ENCODE measurements around the gene RAB11A. TPM values are rescaled to one million over a fixed set of nuclear protein-coding genes. Genes with fewer than 3 reads are reported as not detected.

RAB11A gene
- total RNA-seq, 1 experiment from 2014 or later, result 245 TPM

- no peak for TF ChIP-seq CTCF (IDR thresholded peaks at IDR 0.05)
- TF ChIP-seq, protein P1, sequence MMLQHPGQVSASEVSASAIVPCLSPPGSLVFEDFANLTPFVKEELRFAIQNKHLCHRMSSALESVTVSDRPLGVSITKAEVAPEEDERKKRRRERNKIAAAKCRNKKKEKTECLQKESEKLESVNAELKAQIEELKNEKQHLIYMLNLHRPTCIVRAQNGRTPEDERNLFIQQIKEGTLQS (CRISPR knock-in tag; conservative IDR thresholded peaks at IDR 0.05), result no peak
- no peak for TF ChIP-seq MXD4 (CRISPR knock-in tag; IDR thresholded peaks at IDR 0.05; ENCODE audit: borderline replicate concordance)
- 0 out of 2 replicates have a peak, but pooled peaks have one; percentile 80 for TF ChIP-seq ZNF232 (CRISPR knock-in tag; IDR thresholded peaks at IDR 0.05)
- no peak for TF ChIP-seq ZNF219 (CRISPR knock-in tag; IDR thresholded peaks at IDR 0.05; ENCODE audit: borderline replicate concordance)
- no peak for TF ChIP-seq PRDM15 (CRISPR knock-in tag; IDR thresholded peaks at IDR 0.05)
- TF ChIP-seq ZNF423 (CRISPR knock-in tag; IDR thresholded peaks at IDR 0.05), result no peak
- TF ChIP-seq, protein P2, sequence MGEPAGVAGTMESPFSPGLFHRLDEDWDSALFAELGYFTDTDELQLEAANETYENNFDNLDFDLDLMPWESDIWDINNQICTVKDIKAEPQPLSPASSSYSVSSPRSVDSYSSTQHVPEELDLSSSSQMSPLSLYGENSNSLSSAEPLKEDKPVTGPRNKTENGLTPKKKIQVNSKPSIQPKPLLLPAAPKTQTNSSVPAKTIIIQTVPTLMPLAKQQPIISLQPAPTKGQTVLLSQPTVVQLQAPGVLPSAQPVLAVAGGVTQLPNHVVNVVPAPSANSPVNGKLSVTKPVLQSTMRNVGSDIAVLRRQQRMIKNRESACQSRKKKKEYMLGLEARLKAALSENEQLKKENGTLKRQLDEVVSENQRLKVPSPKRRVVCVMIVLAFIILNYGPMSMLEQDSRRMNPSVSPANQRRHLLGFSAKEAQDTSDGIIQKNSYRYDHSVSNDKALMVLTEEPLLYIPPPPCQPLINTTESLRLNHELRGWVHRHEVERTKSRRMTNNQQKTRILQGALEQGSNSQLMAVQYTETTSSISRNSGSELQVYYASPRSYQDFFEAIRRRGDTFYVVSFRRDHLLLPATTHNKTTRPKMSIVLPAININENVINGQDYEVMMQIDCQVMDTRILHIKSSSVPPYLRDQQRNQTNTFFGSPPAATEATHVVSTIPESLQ (CRISPR knock-in tag; IDR thresholded peaks at IDR 0.05), result no peak
- peak; percentile 40; the same call in 1 of the 2 replicates for TF ChIP-seq FOXP1 (CRISPR knock-in tag; IDR thresholded peaks at IDR 0.05; ENCODE audit: borderline replicate concordance)
- TF ChIP-seq, protein P3, sequence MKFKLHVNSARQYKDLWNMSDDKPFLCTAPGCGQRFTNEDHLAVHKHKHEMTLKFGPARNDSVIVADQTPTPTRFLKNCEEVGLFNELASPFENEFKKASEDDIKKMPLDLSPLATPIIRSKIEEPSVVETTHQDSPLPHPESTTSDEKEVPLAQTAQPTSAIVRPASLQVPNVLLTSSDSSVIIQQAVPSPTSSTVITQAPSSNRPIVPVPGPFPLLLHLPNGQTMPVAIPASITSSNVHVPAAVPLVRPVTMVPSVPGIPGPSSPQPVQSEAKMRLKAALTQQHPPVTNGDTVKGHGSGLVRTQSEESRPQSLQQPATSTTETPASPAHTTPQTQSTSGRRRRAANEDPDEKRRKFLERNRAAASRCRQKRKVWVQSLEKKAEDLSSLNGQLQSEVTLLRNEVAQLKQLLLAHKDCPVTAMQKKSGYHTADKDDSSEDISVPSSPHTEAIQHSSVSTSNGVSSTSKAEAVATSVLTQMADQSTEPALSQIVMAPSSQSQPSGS (CRISPR knock-in tag; IDR thresholded peaks at IDR 0.05; ENCODE audit: borderline replicate concordance, low read depth), result no peak
- peak; percentile 72 for TF ChIP-seq MYBL2 (CRISPR knock-in tag; IDR thresholded peaks at IDR 0.05)
- peak; percentile 61; the same call in 1 of the 2 replicates for TF ChIP-seq CREB1 (CRISPR knock-in tag; IDR thresholded peaks at IDR 0.05)
Measured at GRCh38 chr15:65869126-65869953, at the start of gene RAB11A (continued).

- no peak overlapping the region for H3K27ac Mint-ChIP-seq
- ATAC-seq (no peak), DNase-seq (ENCODE audit: low spot score) (no peak)
- ChIA-PET POLR2A (no interaction called here), CTCF (no interaction called here)
- H3K36me3 Mint-ChIP-seq, result no peaks in the 10 kb centered on the region
- H3K27me3 Mint-ChIP-seq (ENCODE audit: low read depth), result no peaks in the 10 kb centered on the region; the same call in 1 of the 2 replicates
- peaks cover 7% of the 10 kb centered on the region for H3K4me1 Mint-ChIP-seq
- H3K4me3 Mint-ChIP-seq, result no peak overlapping the region
- peaks cover 5% of the 10 kb centered on the region; the same call in 1 of the 2 replicates for H3K9me3 Mint-ChIP-seq
- TF ChIP-seq NR1H2 (CRISPR knock-in tag; IDR thresholded peaks at IDR 0.05) (no peak), GABPB1 (CRISPR knock-in tag; IDR thresholded peaks at IDR 0.05) (no peak), OVOL2 (CRISPR knock-in tag; IDR thresholded peaks at IDR 0.05; ENCODE audit: borderline replicate concordance) (no peak), ZNF423 (CRISPR knock-in tag; IDR thresholded peaks at IDR 0.05) (no peak), SMAD3 (CRISPR knock-in tag; IDR thresholded peaks at IDR 0.05; ENCODE audit: borderline replicate concordance) (no peak), RORB (CRISPR knock-in tag; IDR thresholded peaks at IDR 0.05) (no peak), KAT7 (CRISPR knock-in tag; IDR thresholded peaks at IDR 0.05; ENCODE audit: borderline replicate concordance) (no peak), USF1 (CRISPR knock-in tag; IDR thresholded peaks at IDR 0.05) (no peak), FOXP4 (CRISPR knock-in tag; IDR thresholded peaks at IDR 0.05) (no peak)
- TF ChIP-seq, protein P2 (CRISPR knock-in tag; IDR thresholded peaks at IDR 0.05), result no peak
Measured at GRCh38 chr15:65819563-65819960, 49.7 kb upstream of the RAB11A start.

Data from WTC11 (cell line).